ENCODE measurements around the gene NIPAL1.

Gene NIPAL1

DNA sequence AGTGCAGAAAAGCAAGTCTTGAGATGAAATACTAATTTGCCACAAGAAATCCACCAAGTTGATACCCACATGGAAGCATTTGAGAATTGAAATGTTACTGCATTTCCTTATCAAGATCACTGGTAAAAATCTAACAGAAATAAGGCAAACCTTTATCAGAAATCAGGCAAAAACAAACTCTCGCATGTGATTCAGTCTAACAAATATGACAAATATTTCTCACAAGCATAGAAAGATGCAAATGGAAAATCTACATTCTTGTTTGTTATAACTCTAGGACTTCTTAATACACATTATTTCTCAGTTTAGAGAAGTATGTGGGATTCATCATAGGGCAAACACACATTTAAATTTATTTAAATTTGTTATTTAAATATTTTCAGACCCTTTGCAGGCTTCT is 64.6 kb downstream of the NIPAL1 start:
- Histone ChIP-seq H3K4me2 (ENCODE audit: low read depth, low read length) (no peak overlapping the region), H3K9ac (ENCODE audit: low read length) (no peak overlapping the region), H3K4me1 (ENCODE audit: low read length) (no peaks in the 10 kb centered on the region), H3K27ac (ENCODE audit: low read length) (no peak overlapping the region), H3K79me2 (ENCODE audit: low read length) (no peaks in the 10 kb centered on the region), H3K9me3 (replicated peaks; ENCODE audit: insufficient read depth, low read length) (no peaks in the 10 kb centered on the region), H3F3A (ENCODE audit: insufficient read depth, low read length) (no peaks in the 10 kb centered on the region), H3K36me3 (replicated peaks; ENCODE audit: insufficient read depth, low read length) (no peaks in the 10 kb centered on the region; the same call in 1 of the 2 replicates), H4K20me1 (ENCODE audit: insufficient read depth, low read length) (no peaks in the 10 kb centered on the region), H2AFZ (ENCODE audit: low read length) (no peak overlapping the region), H3K4me3 (ENCODE audit: low read length) (no peak overlapping the region), H3K9me2 (replicated peaks; ENCODE audit: insufficient read depth, low read length) (no peaks in the 10 kb centered on the region), H3K27me3 (replicated peaks; ENCODE audit: insufficient read depth, low read length) (no peaks in the 10 kb centered on the region)
- DNase-seq, result no peak
- TF ChIP-seq EZH2phosphoT487 (IDR thresholded peaks at IDR 0.05; ENCODE audit: low read length) (no peak), EZH2 (optimal IDR thresholded peaks at IDR 0.05; ENCODE audit: low read depth, low read length) (no peak)
- TF ChIP-seq, protein P1, sequence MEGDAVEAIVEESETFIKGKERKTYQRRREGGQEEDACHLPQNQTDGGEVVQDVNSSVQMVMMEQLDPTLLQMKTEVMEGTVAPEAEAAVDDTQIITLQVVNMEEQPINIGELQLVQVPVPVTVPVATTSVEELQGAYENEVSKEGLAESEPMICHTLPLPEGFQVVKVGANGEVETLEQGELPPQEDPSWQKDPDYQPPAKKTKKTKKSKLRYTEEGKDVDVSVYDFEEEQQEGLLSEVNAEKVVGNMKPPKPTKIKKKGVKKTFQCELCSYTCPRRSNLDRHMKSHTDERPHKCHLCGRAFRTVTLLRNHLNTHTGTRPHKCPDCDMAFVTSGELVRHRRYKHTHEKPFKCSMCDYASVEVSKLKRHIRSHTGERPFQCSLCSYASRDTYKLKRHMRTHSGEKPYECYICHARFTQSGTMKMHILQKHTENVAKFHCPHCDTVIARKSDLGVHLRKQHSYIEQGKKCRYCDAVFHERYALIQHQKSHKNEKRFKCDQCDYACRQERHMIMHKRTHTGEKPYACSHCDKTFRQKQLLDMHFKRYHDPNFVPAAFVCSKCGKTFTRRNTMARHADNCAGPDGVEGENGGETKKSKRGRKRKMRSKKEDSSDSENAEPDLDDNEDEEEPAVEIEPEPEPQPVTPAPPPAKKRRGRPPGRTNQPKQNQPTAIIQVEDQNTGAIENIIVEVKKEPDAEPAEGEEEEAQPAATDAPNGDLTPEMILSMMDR (IDR thresholded peaks at IDR 0.05; ENCODE audit: low read length), result no peak

DNA sequence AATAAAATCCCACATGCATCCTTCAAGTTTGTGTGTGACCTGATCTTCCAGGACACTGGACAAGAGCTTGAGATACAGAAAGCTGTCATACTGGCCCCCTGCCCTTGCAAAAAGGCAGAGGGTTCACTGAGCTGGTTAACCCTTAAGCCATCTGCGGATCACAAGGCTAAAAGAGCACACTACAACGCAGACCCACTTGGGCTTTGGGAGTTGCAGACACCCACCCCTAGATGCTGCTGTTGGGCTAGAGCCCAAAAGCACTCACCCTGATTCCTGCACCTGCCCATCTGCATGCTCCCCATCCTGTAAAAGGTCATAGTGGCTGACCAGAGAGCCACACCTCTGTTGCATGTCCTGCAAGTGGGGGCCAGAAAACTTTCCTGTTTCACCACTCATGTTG is 66.4 kb downstream of the NIPAL1 start:
- Histone ChIP-seq H3K27me3 (replicated peaks; ENCODE audit: insufficient read depth, low read length) (no peaks in the 10 kb centered on the region), H3F3A (ENCODE audit: insufficient read depth, low read length) (no peaks in the 10 kb centered on the region), H3K9ac (ENCODE audit: low read length) (no peak overlapping the region), H3K9me2 (replicated peaks; ENCODE audit: insufficient read depth, low read length) (no peaks in the 10 kb centered on the region), H3K36me3 (replicated peaks; ENCODE audit: insufficient read depth, low read length) (no peaks in the 10 kb centered on the region; the same call in 1 of the 2 replicates), H3K4me1 (ENCODE audit: low read length) (no peaks in the 10 kb centered on the region), H3K4me3 (ENCODE audit: low read length) (no peak overlapping the region), H3K79me2 (ENCODE audit: low read length) (no peaks in the 10 kb centered on the region), H3K4me2 (ENCODE audit: low read depth, low read length) (no peak overlapping the region), H4K20me1 (ENCODE audit: insufficient read depth, low read length) (no peaks in the 10 kb centered on the region), H2AFZ (ENCODE audit: low read length) (no peak overlapping the region), H3K9me3 (replicated peaks; ENCODE audit: insufficient read depth, low read length) (no peaks in the 10 kb centered on the region), H3K27ac (ENCODE audit: low read length) (no peak overlapping the region)
- TF ChIP-seq, protein P1 (IDR thresholded peaks at IDR 0.05; ENCODE audit: low read length), result no peak
- no peak for TF ChIP-seq EZH2phosphoT487 (IDR thresholded peaks at IDR 0.05; ENCODE audit: low read length)
- no peak for TF ChIP-seq EZH2 (optimal IDR thresholded peaks at IDR 0.05; ENCODE audit: low read depth, low read length)
- DNase-seq, result no peak

DNA sequence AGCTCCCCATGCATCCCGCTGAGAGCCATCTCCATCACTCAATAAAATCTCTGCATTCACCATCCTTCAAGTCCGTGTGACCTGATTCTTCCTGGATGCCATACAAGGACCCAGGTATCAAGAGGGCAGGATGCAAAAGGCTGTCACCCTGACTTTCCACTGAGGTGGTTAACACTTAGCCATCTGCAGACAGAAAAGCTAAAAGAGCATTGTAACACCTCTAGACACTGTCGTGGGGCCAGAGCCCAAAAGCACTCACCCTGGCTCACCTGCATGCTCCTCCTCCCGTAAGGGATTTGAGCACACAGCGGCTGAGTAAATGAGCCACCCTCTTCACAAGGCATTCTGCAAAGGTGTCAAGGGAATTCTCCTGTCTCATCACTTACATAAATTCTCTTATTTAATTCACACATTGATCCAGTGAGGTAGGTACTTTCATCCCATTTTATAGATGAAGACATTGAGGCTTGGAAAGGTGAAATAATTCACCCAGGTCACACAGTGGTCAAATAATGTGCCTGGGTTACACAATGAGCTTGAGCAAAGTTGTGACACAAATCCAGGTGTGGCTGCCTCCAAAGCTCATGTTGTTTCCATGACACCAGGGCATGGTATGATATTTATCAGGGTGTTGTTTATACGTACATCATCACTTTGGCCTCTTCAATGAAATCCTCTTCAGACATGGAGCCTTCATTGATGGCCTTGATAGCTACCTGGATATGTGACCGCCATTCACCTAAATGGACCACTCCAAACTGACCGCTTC is 69.4 kb downstream of the NIPAL1 start:
- TF ChIP-seq EZH2phosphoT487 (IDR thresholded peaks at IDR 0.05; ENCODE audit: low read length) (no peak), EZH2 (optimal IDR thresholded peaks at IDR 0.05; ENCODE audit: low read depth, low read length) (no peak)
- TF ChIP-seq, protein P1 (IDR thresholded peaks at IDR 0.05; ENCODE audit: low read length), result no peak
- no peak overlapping the region for H3K27ac ChIP-seq (ENCODE audit: low read length)

More for the DNA sequence above, 69.4 kb downstream of the NIPAL1 start:
- no peaks in the 10 kb centered on the region for H4K20me1 ChIP-seq (ENCODE audit: insufficient read depth, low read length)
- H3K4me3 ChIP-seq (ENCODE audit: low read length), result no peak overlapping the region
- no peak overlapping the region for H2AFZ ChIP-seq (ENCODE audit: low read length)
- H3K79me2 ChIP-seq (ENCODE audit: low read length), result no peaks in the 10 kb centered on the region
- no peaks in the 10 kb centered on the region for H3K9me2 ChIP-seq (replicated peaks; ENCODE audit: insufficient read depth, low read length)
- no peak overlapping the region for H3K9ac ChIP-seq (ENCODE audit: low read length)
- no peaks in the 10 kb centered on the region for H3K4me1 ChIP-seq (ENCODE audit: low read length)
- H3K4me2 ChIP-seq (ENCODE audit: low read depth, low read length), result no peak overlapping the region
- H3F3A ChIP-seq (ENCODE audit: insufficient read depth, low read length), result no peaks in the 10 kb centered on the region
- H3K9me3 ChIP-seq (replicated peaks; ENCODE audit: insufficient read depth, low read length), result no peaks in the 10 kb centered on the region
- no peak for DNase-seq
- H3K27me3 ChIP-seq (replicated peaks; ENCODE audit: insufficient read depth, low read length), result no peaks in the 10 kb centered on the region
- peaks cover 3% of the 10 kb centered on the region; the same call in 1 of the 2 replicates for H3K36me3 ChIP-seq (replicated peaks; ENCODE audit: insufficient read depth, low read length)

Measured in MM.1S (cell line).